ENCODE data around the gene CLEC20A.

GRCh38 chr1:178451529-178451928 is 45.2 kb downstream of the CLEC20A start:
- TF ChIP-seq CTCF (IDR thresholded peaks at IDR 0.05) (no peak), POLR2AphosphoS5 (IDR thresholded peaks at IDR 0.05) (no peak), POLR2A (IDR thresholded peaks at IDR 0.05) (no peak)

All from stomach (tissue), 4 donors.